Endothelial cell (in vitro differentiated cells): Measurements from ENCODE around the gene KATNB1. TPM values are rescaled to one million over a fixed set of nuclear protein-coding genes. Genes with fewer than 3 reads are reported as not detected.
A peak's percentile ranks its signal among the peaks of the same experiment; 100 is the strongest.

Experiments used
- DNase-seq: peaks from one replicate; pipeline ENCODE4 v3.0.0; 2021; ENCODE audit warnings: low spot score
- H3K27ac Mint-ChIP-seq: one replicate; pipeline ENCODE4 v1.8.0; 2021; ENCODE audit warnings: mixed read lengths, inconsistent platforms; ENCODE audit not compliant: unreplicated experiment
- H3K27me3 Mint-ChIP-seq: one replicate; pipeline ENCODE4 v1.8.0; 2021; ENCODE audit warnings: mild to moderate bottlenecking, moderate library complexity, mixed read lengths, inconsistent platforms; ENCODE audit not compliant: unreplicated experiment
- H3K36me3 Mint-ChIP-seq: one replicate; pipeline ENCODE4 v1.8.0; 2021; ENCODE audit warnings: mild to moderate bottlenecking, low read depth, mixed read lengths, inconsistent platforms; ENCODE audit not compliant: unreplicated experiment
- H3K4me1 Mint-ChIP-seq: one replicate; pipeline ENCODE4 v1.8.0; 2021; ENCODE audit warnings: mild to moderate bottlenecking, mixed read lengths, inconsistent platforms; ENCODE audit not compliant: unreplicated experiment
- H3K4me3 Mint-ChIP-seq: one replicate; pipeline ENCODE4 v1.8.0; 2021; ENCODE audit warnings: mild to moderate bottlenecking, mixed read lengths, inconsistent platforms; ENCODE audit not compliant: unreplicated experiment
- H3K9me3 Mint-ChIP-seq: one replicate; pipeline ENCODE4 v1.8.0; 2021; ENCODE audit warnings: mixed read lengths, inconsistent platforms; ENCODE audit not compliant: unreplicated experiment
- CTCF ChIP-seq: fragments of 200-600 bp; sonication (generic); IDR thresholded peaks from one replicate; pipeline ENCODE4 v1.5.0; 2021; ENCODE audit warnings: antibody characterized with exemption; ENCODE audit not compliant: unreplicated experiment
- total RNA-seq: library from RNA; stranded (reverse); fragmentation: NEBNext Ultra II Directional; extraction: Animal tissue kit (Norgen Biotek cat#: 25700); gene quantifications from one replicate; pipeline ENCODE4 v1.2.1, GENCODE V29; 2021; ENCODE audit not compliant: unreplicated experiment

The KATNB1 gene
- total RNA-seq, 1 donor from 2014 or later, result 29.2 TPM

- TF ChIP-seq CTCF, result no peak
- Mint-ChIP-seq H3K9me3 (no peaks in the 10 kb centered on the region), H3K27ac (no peak overlapping the region), H3K4me1 (peaks cover 23% of the 10 kb centered on the region), H3K36me3 (no peaks in the 10 kb centered on the region), H3K27me3 (peaks cover 8% of the 10 kb centered on the region), H3K4me3 (no peak overlapping the region)
- DNase-seq, result no peak
Observed at GRCh38 chr16:57693550-57693949, 42.0 kb upstream of the KATNB1 start.

- H3K4me1 Mint-ChIP-seq, result peaks cover 16% of the 10 kb centered on the region
- peak overlapping the region; percentile 99 for H3K27ac Mint-ChIP-seq
- TF ChIP-seq CTCF, result no peak
- no peaks in the 10 kb centered on the region for H3K36me3 Mint-ChIP-seq
- H3K4me3 Mint-ChIP-seq, result no peak overlapping the region
- peaks cover 8% of the 10 kb centered on the region for H3K27me3 Mint-ChIP-seq
- H3K9me3 Mint-ChIP-seq, result no peaks in the 10 kb centered on the region
- no peak for DNase-seq
Observed at GRCh38 chr16:57694231-57694724, 41.3 kb upstream of the KATNB1 start.

GRCh38 chr16:57694725-57695679, 40.6 kb upstream of the KATNB1 start, which contains the start of gene DRC7:
Gene DRC7, plus strand, starts transcription at chr16:57694806. Its CDS starts 3,144 bp downstream, at chr16:57697950.
- peaks cover 8% of the 10 kb centered on the region for H3K27me3 Mint-ChIP-seq
- peak within 1 kb of the TSS; percentile 99 for H3K27ac Mint-ChIP-seq
- no peaks in the 10 kb centered on the region for H3K9me3 Mint-ChIP-seq
- H3K36me3 Mint-ChIP-seq, result no peaks in the 10 kb centered on the region
- peaks cover 10% of the 10 kb centered on the region for H3K4me1 Mint-ChIP-seq
- DNase-seq, result peak; percentile 69
- peak within 1 kb of the TSS; percentile 89 for H3K4me3 Mint-ChIP-seq
- no peak for TF ChIP-seq CTCF

GRCh38 chr16:57695680-57696069, 39.9 kb upstream of the KATNB1 start:
- TF ChIP-seq CTCF, result no peak
- Mint-ChIP-seq H3K36me3 (no peaks in the 10 kb centered on the region), H3K27ac (peak overlapping the region; percentile 99), H3K27me3 (peaks cover 7% of the 10 kb centered on the region), H3K4me3 (no peak overlapping the region), H3K4me1 (peaks cover 12% of the 10 kb centered on the region), H3K9me3 (no peaks in the 10 kb centered on the region)
- DNase-seq, result no peak

GRCh38 chr16:57696240-57696639, 39.3 kb upstream of the KATNB1 start:
- no peaks in the 10 kb centered on the region for H3K9me3 Mint-ChIP-seq
- peaks cover 7% of the 10 kb centered on the region for H3K27me3 Mint-ChIP-seq
- no peak overlapping the region for H3K27ac Mint-ChIP-seq
- TF ChIP-seq CTCF, result no peak
- no peak overlapping the region for H3K4me3 Mint-ChIP-seq
- H3K36me3 Mint-ChIP-seq, result no peaks in the 10 kb centered on the region
- DNase-seq, result no peak
- H3K4me1 Mint-ChIP-seq, result peaks cover 15% of the 10 kb centered on the region
